ENCODE results near the gene SDF4.

DNA sequence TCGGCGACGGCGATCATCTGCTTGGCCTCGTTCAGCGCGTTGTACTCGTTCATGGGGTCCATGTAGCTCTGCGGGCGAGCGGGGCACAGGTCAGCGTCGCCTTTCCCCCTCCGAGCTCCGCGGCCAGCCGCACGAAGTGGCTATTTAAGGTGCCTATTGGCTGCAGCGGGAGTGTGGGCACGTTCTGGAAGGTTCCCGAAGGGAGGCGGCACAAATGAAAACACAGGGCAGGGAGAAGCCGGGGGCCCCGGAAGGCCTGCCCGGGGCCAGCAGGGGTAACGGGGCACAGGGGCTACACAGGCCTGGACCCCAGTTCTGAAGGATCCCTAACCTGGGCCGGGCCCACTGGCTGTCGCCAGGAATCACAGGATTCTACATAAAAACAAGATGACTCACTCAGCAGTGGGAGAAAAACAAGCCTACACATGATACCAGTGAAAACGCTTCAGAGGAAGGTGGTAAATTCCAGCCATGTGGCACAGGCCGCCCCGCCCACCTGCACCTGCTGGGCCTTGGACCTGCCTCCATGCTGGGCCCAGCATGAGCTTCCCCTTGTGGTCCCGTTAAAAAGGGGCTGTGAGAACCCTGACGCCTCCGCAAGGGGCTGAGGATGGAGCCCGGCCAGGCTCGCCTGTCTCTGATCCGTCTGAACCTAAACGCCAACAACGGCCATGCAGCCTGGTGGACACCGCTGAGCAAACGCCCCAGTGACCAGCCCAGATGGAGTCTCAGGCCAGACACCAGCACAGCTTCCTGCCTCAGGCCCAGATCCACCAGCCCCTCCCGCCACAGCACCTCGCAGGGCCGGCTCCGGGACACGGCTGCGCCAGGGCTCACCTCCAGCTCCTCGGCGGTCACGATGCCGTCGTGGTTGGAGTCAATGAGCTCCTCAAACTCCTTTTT lies 13.9 kb downstream of the SDF4 start:
- TF ChIP-seq, protein P1, sequence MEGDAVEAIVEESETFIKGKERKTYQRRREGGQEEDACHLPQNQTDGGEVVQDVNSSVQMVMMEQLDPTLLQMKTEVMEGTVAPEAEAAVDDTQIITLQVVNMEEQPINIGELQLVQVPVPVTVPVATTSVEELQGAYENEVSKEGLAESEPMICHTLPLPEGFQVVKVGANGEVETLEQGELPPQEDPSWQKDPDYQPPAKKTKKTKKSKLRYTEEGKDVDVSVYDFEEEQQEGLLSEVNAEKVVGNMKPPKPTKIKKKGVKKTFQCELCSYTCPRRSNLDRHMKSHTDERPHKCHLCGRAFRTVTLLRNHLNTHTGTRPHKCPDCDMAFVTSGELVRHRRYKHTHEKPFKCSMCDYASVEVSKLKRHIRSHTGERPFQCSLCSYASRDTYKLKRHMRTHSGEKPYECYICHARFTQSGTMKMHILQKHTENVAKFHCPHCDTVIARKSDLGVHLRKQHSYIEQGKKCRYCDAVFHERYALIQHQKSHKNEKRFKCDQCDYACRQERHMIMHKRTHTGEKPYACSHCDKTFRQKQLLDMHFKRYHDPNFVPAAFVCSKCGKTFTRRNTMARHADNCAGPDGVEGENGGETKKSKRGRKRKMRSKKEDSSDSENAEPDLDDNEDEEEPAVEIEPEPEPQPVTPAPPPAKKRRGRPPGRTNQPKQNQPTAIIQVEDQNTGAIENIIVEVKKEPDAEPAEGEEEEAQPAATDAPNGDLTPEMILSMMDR (conservative IDR thresholded peaks at IDR 0.05), result no peak
- TF ChIP-seq EZH2 (IDR thresholded peaks at IDR 0.05; ENCODE audit: low read depth), result no peak
